ENCODE data around the gene RAB10.
"Not testable (repeated sequence)": the region's sequence is repeated elsewhere in the genome, so short reads cannot be mapped to it uniquely, and the experiment has no call there.

The RAB10 gene

DNA sequence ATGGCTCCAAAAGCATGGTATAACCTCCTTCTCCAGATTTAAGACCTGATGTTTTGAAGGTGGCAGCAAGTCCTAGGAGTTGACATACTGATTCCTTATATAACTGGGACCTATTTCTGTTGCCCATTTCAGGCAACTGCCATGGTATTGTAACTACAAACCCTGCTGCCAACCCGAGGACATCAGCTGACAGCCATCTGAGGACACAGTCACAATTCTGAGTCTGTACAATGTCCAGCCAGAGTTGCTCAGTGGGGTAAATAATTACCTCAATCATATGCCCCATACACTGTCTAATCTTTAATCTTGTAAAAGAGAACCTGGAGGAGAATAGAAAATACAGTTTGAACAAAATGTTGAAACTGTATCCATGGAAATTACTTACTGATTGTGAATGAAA is 130.3 kb downstream of the RAB10 start:
- TF ChIP-seq POLR2A (IDR thresholded peaks at IDR 0.05; ENCODE audit: low read depth, low read length), result no peak
- FAIRE-seq (no peak), DNase-seq (ENCODE audit: insufficient read length, low spot score) (no peak)

GRCh38 chr2:26164641-26165211 is 130.8 kb downstream of the RAB10 start:
- DNase-seq (ENCODE audit: insufficient read length, low spot score) (no peak), FAIRE-seq (no peak)
- no peak for TF ChIP-seq POLR2A (IDR thresholded peaks at IDR 0.05; ENCODE audit: low read depth, low read length)

GRCh38 chr2:26165403-26165802 is 131.5 kb downstream of the RAB10 start:
- no peak for TF ChIP-seq POLR2A (IDR thresholded peaks at IDR 0.05; ENCODE audit: low read depth, low read length)
- DNase-seq (ENCODE audit: insufficient read length, low spot score), result no peak
- FAIRE-seq, result no peak

DNA sequence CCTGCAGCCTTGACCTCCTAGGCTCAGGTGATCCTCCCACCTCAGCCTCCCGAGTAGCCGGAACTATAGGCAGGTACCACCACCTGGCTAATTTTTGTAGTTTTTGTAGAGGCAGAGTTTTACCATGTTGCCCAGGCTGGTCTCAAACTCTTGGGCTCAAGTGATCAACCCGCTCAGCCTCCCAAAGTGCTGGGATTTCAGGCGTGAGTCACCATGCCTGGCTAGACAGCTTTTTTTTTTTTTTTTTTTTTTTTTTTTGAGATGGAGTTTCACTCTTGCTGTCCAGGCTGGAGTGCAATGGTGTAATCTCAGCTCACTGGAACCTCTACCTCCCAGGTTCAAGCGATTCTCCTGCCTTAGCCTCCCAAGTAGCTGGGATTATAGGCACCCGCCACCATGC is 132.7 kb downstream of the RAB10 start:
- FAIRE-seq; DNase-seq (ENCODE audit: insufficient read length, low spot score): not testable (repeated sequence)

- no peak for TF ChIP-seq POLR2A (IDR thresholded peaks at IDR 0.05; ENCODE audit: low read depth, low read length)
- FAIRE-seq (no peak), DNase-seq (ENCODE audit: insufficient read length, low spot score) (no peak)
Measured at GRCh38 chr2:26168785-26169184, 134.9 kb downstream of the RAB10 start.

GRCh38 chr2:26169226-26169625 is 135.3 kb downstream of the RAB10 start:
- DNase-seq (ENCODE audit: insufficient read length, low spot score), result no peak
- FAIRE-seq, result no peak
- no peak for TF ChIP-seq POLR2A (IDR thresholded peaks at IDR 0.05; ENCODE audit: low read depth, low read length)

GRCh38 chr2:26169681-26170414 is 136.0 kb downstream of the RAB10 start:
- FAIRE-seq (no peak), DNase-seq (ENCODE audit: insufficient read length, low spot score) (no peak)
- no peak for TF ChIP-seq POLR2A (IDR thresholded peaks at IDR 0.05; ENCODE audit: low read depth, low read length)

DNA sequence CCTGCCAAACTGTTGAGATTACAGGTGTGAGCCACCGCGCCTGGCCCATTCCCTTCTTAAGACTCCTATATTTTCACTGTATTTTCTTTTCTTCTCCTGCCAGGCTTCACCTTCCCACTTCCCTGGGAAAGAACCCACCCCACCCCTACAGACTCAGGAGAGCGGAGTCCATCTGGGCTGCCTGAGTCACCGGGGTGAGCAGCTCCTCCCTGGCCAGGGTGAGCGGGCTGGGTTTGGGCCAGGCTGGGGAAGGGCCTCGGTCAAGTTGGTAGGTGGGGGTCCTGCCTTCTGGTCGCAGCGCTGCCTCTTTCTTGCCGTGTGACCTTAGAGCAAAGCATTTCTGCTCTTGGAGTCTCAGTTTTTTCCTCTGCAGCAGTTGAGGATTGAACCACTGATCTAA is 136.9 kb downstream of the RAB10 start:
- DNase-seq (ENCODE audit: insufficient read length, low spot score), result no peak
- FAIRE-seq, result no peak
- no peak for TF ChIP-seq POLR2A (IDR thresholded peaks at IDR 0.05; ENCODE audit: low read depth, low read length)

DNA sequence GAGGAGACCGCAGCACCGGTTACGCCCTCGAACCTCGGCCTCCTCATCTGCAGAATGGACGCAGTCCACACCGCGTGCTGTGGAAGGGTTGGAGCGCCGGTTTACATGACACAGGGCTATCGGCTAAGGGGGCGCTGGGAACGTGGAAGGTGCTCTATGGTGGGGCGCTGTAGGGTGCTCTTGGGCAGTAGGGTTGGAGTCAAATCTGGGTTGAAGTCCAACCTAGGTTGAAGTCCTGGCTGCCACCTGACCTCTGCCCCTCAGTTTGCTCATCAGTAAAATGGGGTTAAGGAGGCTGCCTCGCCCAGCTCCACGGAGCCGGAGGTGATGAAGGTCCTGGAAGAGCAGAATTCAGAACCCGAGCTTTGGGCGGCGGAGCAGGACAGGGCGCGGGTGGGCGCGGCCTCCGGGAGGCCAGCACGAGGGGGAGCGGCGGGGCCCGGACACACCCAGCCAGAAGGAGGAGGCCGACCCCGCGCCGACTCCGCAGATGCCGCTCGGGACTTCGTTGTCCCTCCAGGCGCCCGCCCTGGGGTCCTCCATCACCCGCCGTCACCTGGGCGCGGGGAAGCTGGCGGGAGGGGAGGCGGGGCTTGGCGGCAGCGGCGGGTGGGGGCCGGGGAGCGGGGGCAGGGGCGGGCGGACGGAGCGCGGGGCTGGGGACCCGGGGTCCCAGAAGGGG is 138.4 kb downstream of the RAB10 start:
- DNase-seq (ENCODE audit: insufficient read length, low spot score), result no peak
- no peak for FAIRE-seq
- TF ChIP-seq POLR2A (IDR thresholded peaks at IDR 0.05; ENCODE audit: low read depth, low read length), result no peak

- TF ChIP-seq POLR2A (IDR thresholded peaks at IDR 0.05; ENCODE audit: low read depth, low read length), result no peak
- DNase-seq (ENCODE audit: insufficient read length, low spot score) (no peak), FAIRE-seq (no peak)
Measured at GRCh38 chr2:26172871-26173775, 139.2 kb downstream of the RAB10 start, which contains the start of gene GAREM2. TSS of gene GAREM2 (plus strand) at chr2:26173088. CDS start at chr2:26173221, 133 bp downstream.

DNA sequence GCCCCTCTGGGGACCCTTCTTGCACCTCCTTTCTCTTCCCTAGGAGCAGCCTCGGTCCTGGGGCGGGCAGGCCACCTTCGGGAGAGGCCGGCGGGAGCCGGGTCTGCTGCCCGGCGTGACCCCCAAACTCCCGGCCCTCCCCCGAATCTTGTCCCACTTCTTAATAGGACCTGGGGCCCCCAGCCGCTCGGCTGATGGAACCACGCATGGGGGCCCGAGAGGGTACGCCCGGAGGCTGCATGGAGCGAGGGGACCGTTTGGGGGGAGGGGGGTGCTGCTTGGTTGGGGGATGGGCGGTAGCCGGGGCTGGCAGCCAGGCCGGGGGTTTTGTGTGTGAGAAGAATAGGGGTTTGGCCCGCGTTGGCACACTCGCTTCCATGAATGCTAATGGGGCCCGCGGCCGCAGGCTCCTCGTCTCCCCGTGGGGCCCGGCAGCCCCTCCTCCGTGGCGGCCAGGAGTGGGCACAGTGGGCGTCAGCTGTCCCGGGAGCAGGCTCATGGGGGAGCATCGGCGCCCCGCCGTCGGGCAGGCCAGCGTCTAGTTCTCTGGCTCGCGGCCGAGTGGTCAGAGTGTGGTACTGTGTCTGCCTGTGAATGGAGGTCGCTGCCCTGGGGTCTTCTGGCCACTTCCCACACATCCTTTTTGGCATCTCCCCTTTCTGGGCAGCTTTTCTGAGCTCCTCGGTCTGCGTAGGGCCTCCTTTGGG is 140.0 kb downstream of the RAB10 start:
- TF ChIP-seq POLR2A (IDR thresholded peaks at IDR 0.05; ENCODE audit: low read depth, low read length), result no peak
- no peak for DNase-seq (ENCODE audit: insufficient read length, low spot score)
- no peak for FAIRE-seq

GRCh38 chr2:26174691-26175465 is 141.0 kb downstream of the RAB10 start:
- FAIRE-seq (no peak), DNase-seq (ENCODE audit: insufficient read length, low spot score) (no peak)
- TF ChIP-seq POLR2A (IDR thresholded peaks at IDR 0.05; ENCODE audit: low read depth, low read length), result no peak
